Left renal cortex interstitium (tissue), 4 donors: ENCODE results near the gene CDK19. TPM values are rescaled to one million over a fixed set of nuclear protein-coding genes. Genes with fewer than 3 reads are reported as not detected.
A peak's percentile ranks its signal among the peaks of the same experiment; 100 is the strongest.

ENCODE experiments used
- DNase-seq, 4 donors: peaks; one replicate each; pipeline ENCODE4 v3.0.0-alpha.2; 2013; ENCODE audit warnings: low read depth in 4 of 4, low spot score in 2 of 4, missing footprints in 1 of 4
- polyA plus RNA-seq, 4 donors: library from polyadenylated mRNA; unstranded; fragments of 120-200 nt; gene quantifications; one replicate each; pipeline ENCODE4 v1.2.1, GENCODE V29; 2013; ENCODE audit not compliant: insufficient read length in 4 of 4

CDK19 gene
- polyA plus RNA-seq, 4 donors: 30.8 to 41.6 (median 35.5) TPM

GRCh38 chr6:110708295-110708950, 106.8 kb downstream of the CDK19 start:
- DNase-seq: no peak

- DNase-seq: no peak
Observed at GRCh38 chr6:110705543-110705942, 109.7 kb downstream of the CDK19 start.

- DNase-seq: no peak
Observed at GRCh38 chr6:110703906-110704594, 111.2 kb downstream of the CDK19 start.

- no peak for DNase-seq
Observed at GRCh38 chr6:110703010-110703905, 112.0 kb downstream of the CDK19 start.

GRCh38 chr6:110699780-110700179, 115.5 kb downstream of the CDK19 start:
- no peak for DNase-seq

GRCh38 chr6:110693994-110694393, 121.3 kb downstream of the CDK19 start:
- no peak for DNase-seq

GRCh38 chr6:110693296-110693695, 122.0 kb downstream of the CDK19 start:
- no peak for DNase-seq

- no peak for DNase-seq
Observed at GRCh38 chr6:110690916-110691315, 124.4 kb downstream of the CDK19 start.

- no peak for DNase-seq
Observed at GRCh38 chr6:110690106-110690654, 125.1 kb downstream of the CDK19 start.

- no peak for DNase-seq
Observed at GRCh38 chr6:110689275-110689935, 125.9 kb downstream of the CDK19 start.

- no peak for DNase-seq
Observed at GRCh38 chr6:110688661-110689268, 126.5 kb downstream of the CDK19 start.

- no peak for DNase-seq
Observed at GRCh38 chr6:110687326-110687725, 127.9 kb downstream of the CDK19 start.

- DNase-seq: no peak
Observed at GRCh38 chr6:110683241-110683640, 132.0 kb downstream of the CDK19 start.

- DNase-seq: peak; percentile 59 to 86 (median 69)
Observed at GRCh38 chr6:110682460-110682853, 132.8 kb downstream of the CDK19 start.

- no peak for DNase-seq
Observed at GRCh38 chr6:110681543-110682459, 133.5 kb downstream of the CDK19 start.

GRCh38 chr6:110676396-110676795, 138.9 kb downstream of the CDK19 start:
- no peak for DNase-seq

GRCh38 chr6:110674096-110674495, 141.2 kb downstream of the CDK19 start:
- no peak for DNase-seq

GRCh38 chr6:110672122-110672521, 143.1 kb downstream of the CDK19 start:
- no peak for DNase-seq

- DNase-seq: no peak
Observed at GRCh38 chr6:110671447-110671846, 143.8 kb downstream of the CDK19 start.
